Measurements from ENCODE around the gene RFC2.

DNA sequence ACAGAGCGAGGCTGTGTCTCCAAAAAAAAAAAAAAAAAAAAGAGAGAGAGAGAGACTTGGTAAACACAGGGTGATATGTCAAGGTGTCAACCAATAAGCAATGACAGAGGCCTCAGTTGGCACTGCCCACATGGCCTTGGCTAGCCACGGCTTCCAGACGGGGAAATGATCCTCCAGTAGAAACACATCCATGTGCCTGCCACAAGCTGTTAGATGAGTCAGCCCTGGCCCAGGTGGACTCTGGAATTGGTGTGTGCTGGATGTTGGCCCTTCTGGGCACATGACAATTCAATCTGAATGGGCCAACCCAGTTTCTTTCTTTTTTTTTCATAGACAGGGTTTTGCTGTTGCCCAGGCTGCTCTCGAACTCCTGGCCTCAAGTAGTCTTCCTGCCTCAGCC is 13.7 kb downstream of the RFC2 start:
- TF ChIP-seq CTCF (IDR thresholded peaks at IDR 0.05), result no peak
- TF ChIP-seq EZH2 (IDR thresholded peaks at IDR 0.05), result no peak
